ENCODE data around the gene CENPM.

GRCh38 chr22:41948142-41948541 lies 1.2 kb upstream of the CENPM start:
- TF ChIP-seq CTCF (IDR thresholded peaks at IDR 0.05; ENCODE audit: insufficient read depth, low read length, poor library complexity, severe bottlenecking) (no peak), EZH2phosphoT487 (conservative IDR thresholded peaks at IDR 0.05; ENCODE audit: low read length) (no peak)

All from SU-DHL-6 (cell line).